ENCODE measurements around the gene TNK2. TPM values are rescaled to one million over a fixed set of nuclear protein-coding genes. Genes with fewer than 3 reads are reported as not detected.
A peak's percentile ranks its signal among the peaks of the same experiment; 100 is the strongest.
"Not testable (repeated sequence)": the region's sequence is repeated elsewhere in the genome, so short reads cannot be mapped to it uniquely, and the experiment has no call there.

The TNK2 gene
- total RNA-seq, 1 experiment from 2014 or later, result 10.7 TPM

- peak; percentile 80 for DNase-seq (ENCODE audit: low read depth)
Measured at GRCh38 chr3:195870442-195870841, 37.9 kb downstream of the TNK2 start.

GRCh38 chr3:195869413-195870001, 38.8 kb downstream of the TNK2 start:
- no peak for DNase-seq (ENCODE audit: low read depth)

GRCh38 chr3:195868866-195869412, 39.4 kb downstream of the TNK2 start:
- no peak for DNase-seq (ENCODE audit: low read depth)

GRCh38 chr3:195868336-195868865, 40.0 kb downstream of the TNK2 start:
- DNase-seq (ENCODE audit: low read depth), result no peak

- no peak for DNase-seq (ENCODE audit: low read depth)
Measured at GRCh38 chr3:195867631-195868335, 40.6 kb downstream of the TNK2 start.

GRCh38 chr3:195866686-195867511, 41.5 kb downstream of the TNK2 start:
- DNase-seq (ENCODE audit: low read depth), result no peak

GRCh38 chr3:195865752-195866151, 42.6 kb downstream of the TNK2 start:
- DNase-seq (ENCODE audit: low read depth), result no peak

- peak; percentile 83 for DNase-seq (ENCODE audit: low read depth)
Measured at GRCh38 chr3:195863121-195864061, 45.0 kb downstream of the TNK2 start.

GRCh38 chr3:195862318-195862717, 46.0 kb downstream of the TNK2 start:
- not testable (repeated sequence) for DNase-seq (ENCODE audit: low read depth)

GRCh38 chr3:195860456-195860855, 47.9 kb downstream of the TNK2 start:
- DNase-seq (ENCODE audit: low read depth), result no peak

GRCh38 chr3:195859846-195860411, 48.4 kb downstream of the TNK2 start:
- no peak for DNase-seq (ENCODE audit: low read depth)

GRCh38 chr3:195859061-195859845, 49.1 kb downstream of the TNK2 start:
- peak; percentile 38 for DNase-seq (ENCODE audit: low read depth)

- DNase-seq (ENCODE audit: low read depth), result no peak
Measured at GRCh38 chr3:195856410-195857084, 51.8 kb downstream of the TNK2 start.

- no peak for DNase-seq (ENCODE audit: low read depth)
Measured at GRCh38 chr3:195855471-195856409, 52.6 kb downstream of the TNK2 start.

GRCh38 chr3:195854628-195855294, 53.6 kb downstream of the TNK2 start:
- DNase-seq (ENCODE audit: low read depth), result no peak

- no peak for DNase-seq (ENCODE audit: low read depth)
Measured at GRCh38 chr3:195853996-195854395, 54.4 kb downstream of the TNK2 start.

- no peak for DNase-seq (ENCODE audit: low read depth)
Measured at GRCh38 chr3:195853036-195853435, 55.3 kb downstream of the TNK2 start.

Measured in LHCN-M2 (cell line).